DND-41 (cell line): Measurements from ENCODE around the gene CHMP2A.
"Not testable (repeated sequence)": the region's sequence is repeated elsewhere in the genome, so short reads cannot be mapped to it uniquely, and the experiment has no call there.

Source experiments
- ATAC-seq: fragments of 200-7000 bp; cut with Tn5 transposase; 3 replicates; pipeline ENCODE4 v1.9.1; 2021; ENCODE audit warnings: low read depth; ENCODE audit not compliant: insufficient read depth
- DNase-seq: peaks from one replicate; pipeline ENCODE4 v3.0.0-alpha.2; 2020
- H2AFZ ChIP-seq: 2 replicates; pipeline ENCODE4 v1.6.0; 2012; ENCODE audit warnings: low read depth, low read length
- H3K27ac ChIP-seq: 2 replicates; pipeline ENCODE4 v1.5.1; 2012; ENCODE audit warnings: low read length, inconsistent platforms
- H3K27me3 ChIP-seq: fragments of 200-600 bp; sonication (generic); 2 replicates; pipeline ENCODE4 v1.6.0; 2012; ENCODE audit warnings: low read length, mild to moderate bottlenecking, inconsistent platforms; ENCODE audit not compliant: insufficient read depth, poor library complexity
- H3K36me3 ChIP-seq: 2 replicates; pipeline ENCODE4 v1.5.1; 2012; ENCODE audit warnings: low read length, inconsistent platforms; ENCODE audit not compliant: insufficient read depth
- H3K4me1 ChIP-seq: 2 replicates; pipeline ENCODE4 v1.5.1; 2012; ENCODE audit warnings: mild to moderate bottlenecking, low read length; ENCODE audit not compliant: insufficient read depth
- H3K4me2 ChIP-seq: 2 replicates; pipeline ENCODE4 v1.6.0; 2012; ENCODE audit warnings: mild to moderate bottlenecking, moderate library complexity, low read length, inconsistent platforms; ENCODE audit not compliant: insufficient read depth
- H3K4me3 ChIP-seq, 2 experiments: fragments of 200-600 bp in 1 of 2; shearing (Covaris generic) in 1 of 2; 2 replicates each; pipeline ENCODE4 v1.5.1; 2012 to 2016; ENCODE audit warnings: inconsistent platforms in 2 of 2, low read length in 2 of 2, mild to moderate bottlenecking in 2 of 2, low read depth in 1 of 2, moderate library complexity in 1 of 2
- H3K79me2 ChIP-seq: 2 replicates; pipeline ENCODE4 v1.6.0; 2012; ENCODE audit warnings: low read length, inconsistent platforms; ENCODE audit not compliant: insufficient read depth
- H3K9ac ChIP-seq: 2 replicates; pipeline ENCODE4 v1.6.0; 2012; ENCODE audit warnings: low read depth, mild to moderate bottlenecking, inconsistent platforms, low read length, moderate library complexity
- H3K9me3 ChIP-seq: 2 replicates; pipeline ENCODE4 v1.5.1; 2012; ENCODE audit warnings: low read length, moderate library complexity, mild to moderate bottlenecking, inconsistent platforms; ENCODE audit not compliant: insufficient read depth, severe bottlenecking
- H4K20me1 ChIP-seq: 2 replicates; pipeline ENCODE4 v1.6.0; 2012; ENCODE audit warnings: low read length; ENCODE audit not compliant: insufficient read depth
- EZH2 ChIP-seq: IDR thresholded peaks from 3 replicates; pipeline ENCODE4 v1.6.1; 2012; ENCODE audit warnings: borderline replicate concordance, low read depth, mild to moderate bottlenecking, moderate library complexity, low read length, inconsistent platforms; ENCODE audit not compliant: severe bottlenecking
- TF ChIP-seq, protein P1 (sequence below): IDR thresholded peaks from 2 replicates; pipeline ENCODE4 v1.5.1; 2012; ENCODE audit warnings: borderline replicate concordance, low read length, moderate library complexity, mild to moderate bottlenecking; ENCODE audit not compliant: poor library complexity, severe bottlenecking; ENCODE audit errors: extremely low read depth

The CHMP2A gene

GRCh38 chr19:58579473-58580142, 24.7 kb upstream of the CHMP2A start:
- Histone ChIP-seq H4K20me1 (0 out of 2 replicates have a peak, but pooled peaks cover 11% of the 10 kb centered on the region), H3K9ac (no peak overlapping the region), H3K4me2 (no peak overlapping the region), H2AFZ (no peak overlapping the region), H3K9me3 (no peaks in the 10 kb centered on the region), H3K79me2 (peaks cover 21% of the 10 kb centered on the region), H3K27me3 (no peaks in the 10 kb centered on the region), H3K36me3 (peaks cover 27% of the 10 kb centered on the region), H3K4me1 (peaks cover 13% of the 10 kb centered on the region), H3K27ac (no peak overlapping the region), H3K4me3 (no peak overlapping the region)
- TF ChIP-seq, protein P1, sequence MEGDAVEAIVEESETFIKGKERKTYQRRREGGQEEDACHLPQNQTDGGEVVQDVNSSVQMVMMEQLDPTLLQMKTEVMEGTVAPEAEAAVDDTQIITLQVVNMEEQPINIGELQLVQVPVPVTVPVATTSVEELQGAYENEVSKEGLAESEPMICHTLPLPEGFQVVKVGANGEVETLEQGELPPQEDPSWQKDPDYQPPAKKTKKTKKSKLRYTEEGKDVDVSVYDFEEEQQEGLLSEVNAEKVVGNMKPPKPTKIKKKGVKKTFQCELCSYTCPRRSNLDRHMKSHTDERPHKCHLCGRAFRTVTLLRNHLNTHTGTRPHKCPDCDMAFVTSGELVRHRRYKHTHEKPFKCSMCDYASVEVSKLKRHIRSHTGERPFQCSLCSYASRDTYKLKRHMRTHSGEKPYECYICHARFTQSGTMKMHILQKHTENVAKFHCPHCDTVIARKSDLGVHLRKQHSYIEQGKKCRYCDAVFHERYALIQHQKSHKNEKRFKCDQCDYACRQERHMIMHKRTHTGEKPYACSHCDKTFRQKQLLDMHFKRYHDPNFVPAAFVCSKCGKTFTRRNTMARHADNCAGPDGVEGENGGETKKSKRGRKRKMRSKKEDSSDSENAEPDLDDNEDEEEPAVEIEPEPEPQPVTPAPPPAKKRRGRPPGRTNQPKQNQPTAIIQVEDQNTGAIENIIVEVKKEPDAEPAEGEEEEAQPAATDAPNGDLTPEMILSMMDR = no peak
- no peak for TF ChIP-seq EZH2
- peak; percentile 3 for DNase-seq
- no peak for ATAC-seq

GRCh38 chr19:58578012-58578925, 23.4 kb upstream of the CHMP2A start:
- Histone ChIP-seq H3K9me3 (no peaks in the 10 kb centered on the region), H3K79me2 (peaks cover 21% of the 10 kb centered on the region), H3K9ac (no peak overlapping the region), H2AFZ (no peak overlapping the region), H3K27me3 (no peaks in the 10 kb centered on the region), H3K36me3 (peaks cover 21% of the 10 kb centered on the region), H4K20me1 (0 out of 2 replicates have a peak, but pooled peaks cover 8% of the 10 kb centered on the region), H3K4me2 (peak overlapping the region; percentile 19), H3K27ac (no peak overlapping the region), H3K4me1 (peaks cover 24% of the 10 kb centered on the region), H3K4me3 (no peak overlapping the region)
- DNase-seq = peak; percentile 4
- no peak for TF ChIP-seq EZH2
- TF ChIP-seq, protein P1 = no peak
- no peak for ATAC-seq

DNA sequence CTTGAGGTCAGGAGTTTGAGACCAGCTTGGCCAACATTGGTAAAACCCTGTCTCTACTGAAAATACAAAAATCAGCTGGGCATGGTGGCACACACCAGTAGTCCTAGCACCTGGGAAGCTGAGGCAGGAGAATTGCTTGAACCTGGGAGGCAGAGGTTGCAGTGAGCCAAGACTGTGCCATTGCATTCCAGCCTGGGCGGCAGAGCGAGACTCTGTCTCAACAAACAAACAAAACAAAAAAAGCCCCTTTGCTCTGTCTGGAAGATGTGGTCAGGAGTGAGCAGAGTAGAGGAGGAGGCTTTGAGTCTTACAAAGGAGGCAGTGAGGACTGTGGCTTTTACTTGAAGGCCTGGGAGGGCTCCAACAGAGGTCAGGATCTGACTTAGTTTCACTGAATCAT, 22.7 kb upstream of the CHMP2A start:
- Histone ChIP-seq H3K4me1 (peaks cover 25% of the 10 kb centered on the region), H3K36me3 (peaks cover 14% of the 10 kb centered on the region), H3K79me2 (peaks cover 21% of the 10 kb centered on the region)
- not testable (repeated sequence) for H3K27ac ChIP-seq, DNase-seq, H2AFZ ChIP-seq, H3K27me3 ChIP-seq, H3K4me2 ChIP-seq, H3K9me3 ChIP-seq, H3K4me3 ChIP-seq, H3K9ac ChIP-seq, ATAC-seq, H4K20me1 ChIP-seq
